RKO (cell line): Measurements from ENCODE around the gene HEATR5A.
"Not testable (repeated sequence)": the region's sequence is repeated elsewhere in the genome, so short reads cannot be mapped to it uniquely, and the experiment has no call there.

Experiments
- DNase-seq: peaks from one replicate; pipeline ENCODE4 v3.0.0-alpha.2; 2016; ENCODE audit warnings: low spot score

HEATR5A gene

GRCh38 chr14:31420319-31421111 lies at the start of gene HEATR5A:
Gene HEATR5A, minus strand, starts transcription at chr14:31420550. Its CDS starts 17,575 bp downstream, at chr14:31402975.
- peak; percentile 96 for DNase-seq

GRCh38 chr14:31466554-31466953 lies 46.2 kb upstream of the HEATR5A start:
- DNase-seq = no peak

GRCh38 chr14:31465111-31465510 lies 44.8 kb upstream of the HEATR5A start:
- no peak for DNase-seq

- DNase-seq = not testable (repeated sequence)
Measured at GRCh38 chr14:31462450-31462849, 42.1 kb upstream of the HEATR5A start.

DNA sequence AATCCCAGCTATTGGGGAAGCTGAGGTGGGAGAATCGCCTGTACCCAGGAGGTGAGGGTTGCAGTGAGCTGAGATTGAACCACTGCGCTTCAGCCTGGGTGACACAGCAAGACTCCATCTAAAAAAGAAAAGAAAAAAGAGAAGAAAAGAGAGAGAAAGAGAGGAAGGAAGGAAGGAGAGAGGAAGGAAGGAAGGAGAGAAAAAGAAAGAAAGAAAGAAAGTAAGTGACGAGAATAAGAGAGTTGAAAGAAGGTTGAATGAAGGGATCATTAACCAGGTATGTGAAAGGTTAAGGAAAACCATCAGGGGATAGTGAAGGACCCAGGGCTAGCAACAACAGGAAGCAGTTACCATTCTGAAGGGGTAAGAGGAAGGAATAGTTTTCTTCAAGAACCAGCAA lies 41.2 kb upstream of the HEATR5A start:
- no peak for DNase-seq

DNA sequence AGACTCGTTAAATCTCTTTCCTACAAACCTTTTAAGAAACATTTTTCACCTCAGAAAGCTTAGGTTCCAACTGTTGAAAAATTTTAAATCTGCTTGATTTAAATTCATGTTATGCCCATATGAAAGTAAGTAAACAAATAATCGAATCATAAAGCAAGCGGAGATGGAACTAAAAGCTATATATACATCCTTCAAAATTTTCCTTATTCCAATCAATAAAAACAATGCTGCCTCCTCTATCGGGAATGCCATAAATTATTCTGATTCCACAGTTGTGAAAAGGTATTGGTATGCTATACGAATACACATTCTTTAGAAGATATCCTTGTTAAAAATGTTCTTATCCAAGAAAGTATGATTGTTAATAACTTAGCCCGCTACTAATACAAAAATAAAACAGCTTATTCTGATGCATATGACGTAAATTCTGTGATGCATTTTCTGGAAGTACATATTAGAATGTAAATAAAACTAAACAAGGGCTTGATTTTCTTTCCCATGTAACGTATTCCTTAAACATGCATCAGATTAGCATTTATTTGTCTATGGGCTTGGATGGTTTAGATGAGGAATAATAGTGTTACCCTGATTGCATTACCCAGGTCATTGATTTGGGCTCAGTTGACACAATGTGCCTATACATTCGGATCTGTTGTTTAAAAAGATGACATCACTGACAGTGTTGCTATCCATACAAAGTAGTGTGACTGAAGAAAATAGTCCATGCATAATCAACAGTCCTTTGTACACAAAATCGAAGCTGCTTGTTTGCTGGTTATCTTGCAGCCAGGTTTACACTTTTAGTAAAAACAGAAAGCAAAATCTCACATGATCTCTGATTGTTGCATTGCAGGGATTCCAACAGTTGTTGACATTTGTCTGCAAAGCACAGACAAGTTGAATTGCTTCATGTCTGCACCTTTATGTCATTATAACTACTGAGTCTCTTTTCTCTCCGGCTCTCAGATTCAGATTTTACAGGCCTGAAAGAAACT lies 37.6 kb upstream of the HEATR5A start:
- no peak for DNase-seq

GRCh38 chr14:31456841-31457664 lies 36.7 kb upstream of the HEATR5A start, which contains the start of gene DTD2:
Gene DTD2, minus strand, starts transcription at chr14:31457506. Its CDS starts 113 bp downstream, at chr14:31457393.
- peak; percentile 95 for DNase-seq

- peak; percentile 71 for DNase-seq
Measured at GRCh38 chr14:31449971-31450610, 29.7 kb upstream of the HEATR5A start.

GRCh38 chr14:31449136-31449535 lies 28.8 kb upstream of the HEATR5A start:
- DNase-seq = no peak

- no peak for DNase-seq
Measured at GRCh38 chr14:31445703-31446102, 25.4 kb upstream of the HEATR5A start.

- no peak for DNase-seq
Measured at GRCh38 chr14:31442284-31442683, 21.9 kb upstream of the HEATR5A start.

GRCh38 chr14:31441273-31442111 lies 21.1 kb upstream of the HEATR5A start:
- DNase-seq = no peak

- no peak for DNase-seq
Measured at GRCh38 chr14:31440280-31440679, 19.9 kb upstream of the HEATR5A start.

GRCh38 chr14:31439561-31439960 lies 19.2 kb upstream of the HEATR5A start:
- DNase-seq = no peak

DNA sequence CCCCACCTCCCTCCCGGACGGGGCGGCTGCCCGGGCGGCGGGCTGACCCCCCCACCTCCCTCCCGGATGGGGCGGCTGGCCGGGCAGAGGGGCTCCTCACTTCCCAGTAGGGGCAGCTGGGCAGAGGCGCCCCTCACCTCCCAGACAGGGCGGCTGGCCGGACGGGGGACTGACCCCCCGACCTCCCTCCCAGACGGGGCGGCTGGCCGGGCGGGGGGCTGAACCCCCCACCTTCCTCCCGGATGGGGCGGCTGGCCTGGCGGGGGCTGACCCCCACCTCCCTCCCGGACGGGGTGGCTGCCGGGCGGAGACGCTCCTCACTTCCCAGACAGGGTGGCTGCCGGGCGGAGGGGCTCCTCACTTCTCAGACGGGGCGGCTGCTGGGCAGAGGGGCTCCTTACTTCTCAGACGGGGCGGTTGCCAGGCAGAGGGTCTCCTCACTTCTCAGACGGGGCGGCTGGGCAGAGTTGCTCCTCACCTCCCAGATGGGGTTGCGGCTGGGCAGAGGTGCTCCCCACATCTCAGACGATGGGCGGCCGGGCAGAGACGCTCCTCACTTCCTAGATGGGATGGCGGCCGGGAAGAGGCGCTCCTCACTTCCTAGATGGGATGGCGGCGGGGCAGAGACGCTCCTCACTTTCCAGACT lies 16.8 kb upstream of the HEATR5A start:
- not testable (repeated sequence) for DNase-seq

- no peak for DNase-seq
Measured at GRCh38 chr14:31435276-31435675, 14.9 kb upstream of the HEATR5A start.

- DNase-seq = no peak
Measured at GRCh38 chr14:31430634-31431264, 10.4 kb upstream of the HEATR5A start.

GRCh38 chr14:31429791-31430190 lies 9.4 kb upstream of the HEATR5A start:
- DNase-seq = no peak

GRCh38 chr14:31428011-31428410 lies 7.7 kb upstream of the HEATR5A start:
- no peak for DNase-seq
